ENCODE data around the gene AFF3.
"Not testable (repeated sequence)": the region's sequence is repeated elsewhere in the genome, so short reads cannot be mapped to it uniquely, and the experiment has no call there.

Gene AFF3, protein sequence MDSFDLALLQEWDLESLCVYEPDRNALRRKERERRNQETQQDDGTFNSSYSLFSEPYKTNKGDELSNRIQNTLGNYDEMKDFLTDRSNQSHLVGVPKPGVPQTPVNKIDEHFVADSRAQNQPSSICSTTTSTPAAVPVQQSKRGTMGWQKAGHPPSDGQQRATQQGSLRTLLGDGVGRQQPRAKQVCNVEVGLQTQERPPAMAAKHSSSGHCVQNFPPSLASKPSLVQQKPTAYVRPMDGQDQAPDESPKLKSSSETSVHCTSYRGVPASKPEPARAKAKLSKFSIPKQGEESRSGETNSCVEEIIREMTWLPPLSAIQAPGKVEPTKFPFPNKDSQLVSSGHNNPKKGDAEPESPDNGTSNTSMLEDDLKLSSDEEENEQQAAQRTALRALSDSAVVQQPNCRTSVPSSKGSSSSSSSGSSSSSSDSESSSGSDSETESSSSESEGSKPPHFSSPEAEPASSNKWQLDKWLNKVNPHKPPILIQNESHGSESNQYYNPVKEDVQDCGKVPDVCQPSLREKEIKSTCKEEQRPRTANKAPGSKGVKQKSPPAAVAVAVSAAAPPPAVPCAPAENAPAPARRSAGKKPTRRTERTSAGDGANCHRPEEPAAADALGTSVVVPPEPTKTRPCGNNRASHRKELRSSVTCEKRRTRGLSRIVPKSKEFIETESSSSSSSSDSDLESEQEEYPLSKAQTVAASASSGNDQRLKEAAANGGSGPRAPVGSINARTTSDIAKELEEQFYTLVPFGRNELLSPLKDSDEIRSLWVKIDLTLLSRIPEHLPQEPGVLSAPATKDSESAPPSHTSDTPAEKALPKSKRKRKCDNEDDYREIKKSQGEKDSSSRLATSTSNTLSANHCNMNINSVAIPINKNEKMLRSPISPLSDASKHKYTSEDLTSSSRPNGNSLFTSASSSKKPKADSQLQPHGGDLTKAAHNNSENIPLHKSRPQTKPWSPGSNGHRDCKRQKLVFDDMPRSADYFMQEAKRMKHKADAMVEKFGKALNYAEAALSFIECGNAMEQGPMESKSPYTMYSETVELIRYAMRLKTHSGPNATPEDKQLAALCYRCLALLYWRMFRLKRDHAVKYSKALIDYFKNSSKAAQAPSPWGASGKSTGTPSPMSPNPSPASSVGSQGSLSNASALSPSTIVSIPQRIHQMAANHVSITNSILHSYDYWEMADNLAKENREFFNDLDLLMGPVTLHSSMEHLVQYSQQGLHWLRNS (N-terminal part only)

DNA sequence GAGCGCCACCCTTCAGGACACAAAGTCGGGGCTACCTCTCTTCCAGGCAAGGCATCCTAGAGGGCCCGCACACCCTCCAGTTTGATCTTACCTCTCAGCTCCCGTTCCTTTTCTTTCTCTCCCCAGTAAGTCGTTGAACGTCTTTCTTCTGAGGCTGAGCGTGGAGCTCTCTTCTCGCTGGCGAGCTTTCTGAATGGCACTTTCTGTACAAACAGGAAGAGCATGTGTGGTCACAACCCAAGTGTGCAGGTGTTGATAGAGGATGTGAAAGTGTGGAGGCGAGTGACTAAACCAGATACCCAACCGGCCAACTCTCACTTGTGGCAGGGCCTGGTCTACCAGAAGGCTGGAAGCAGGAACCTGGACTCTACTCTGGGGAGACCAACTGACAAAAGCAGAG lies at the start of gene AFF3:
Gene AFF3 (minus strand): TSS at position 198 of the 400 bp plus-strand sequence. CDS start 38,136 bp downstream, outside the sequence.
- DNase-seq: peak in 1 of 56 donors; percentile 17

DNA sequence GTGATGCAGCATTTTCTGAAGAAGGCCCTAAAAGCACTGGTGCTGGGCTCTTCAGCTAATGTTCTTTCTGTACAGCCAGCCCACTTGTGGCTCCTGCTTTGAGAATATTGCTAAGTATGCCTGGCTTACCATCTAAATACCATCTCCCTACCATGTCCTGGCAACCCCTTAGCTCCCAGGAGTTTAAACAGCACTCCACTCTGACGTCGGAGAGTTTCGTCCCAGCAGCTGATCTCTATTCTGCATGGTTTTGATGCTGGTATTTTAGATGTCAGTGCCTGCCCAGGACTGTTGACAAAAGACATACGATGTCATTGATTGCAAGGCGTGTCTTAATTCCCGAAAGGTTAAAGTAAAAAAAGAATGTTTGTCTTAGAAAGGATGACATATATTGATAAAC lies 47.0 kb upstream of the AFF3 start:
- no peak for DNase-seq

DNA sequence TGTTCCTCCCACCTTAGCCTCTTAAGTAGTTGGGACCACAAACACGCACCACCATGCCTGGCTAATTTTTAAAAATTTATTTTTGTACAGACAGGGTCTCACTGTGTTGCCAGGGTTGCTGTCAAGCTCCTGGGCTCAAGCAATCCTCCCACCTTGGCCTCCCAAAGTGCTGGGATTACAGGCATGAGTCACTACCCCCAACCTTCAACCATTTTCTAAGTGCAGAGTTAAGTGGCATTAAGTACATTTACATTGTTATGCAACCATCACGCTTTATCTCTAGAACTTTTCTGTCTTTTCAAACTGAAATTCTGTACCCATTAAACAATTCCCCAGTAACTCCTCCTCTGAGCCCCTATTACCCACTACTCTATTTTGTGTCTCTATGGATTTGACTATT lies 45.9 kb upstream of the AFF3 start:
- no peak for DNase-seq

DNA sequence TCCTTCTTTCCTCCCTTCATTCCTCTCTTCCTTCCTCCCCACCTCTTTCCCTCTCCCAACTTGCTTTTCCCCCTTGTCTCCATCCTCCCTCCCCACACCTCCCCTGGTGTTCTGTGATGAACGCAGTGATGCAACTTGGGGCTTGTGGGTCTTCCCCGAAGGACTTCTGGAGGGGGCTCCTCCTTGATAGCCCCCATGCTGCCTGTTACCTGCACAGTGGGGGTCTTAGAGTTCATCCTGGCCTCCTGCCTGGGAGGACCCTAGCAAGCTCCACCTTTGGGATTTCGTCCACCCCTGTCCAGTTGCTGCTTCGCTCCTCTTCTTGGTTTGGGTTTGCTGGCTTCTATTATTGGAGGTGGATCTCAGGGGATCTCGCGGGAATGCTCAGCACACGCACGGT lies 43.7 kb upstream of the AFF3 start:
- DNase-seq: no peak

DNA sequence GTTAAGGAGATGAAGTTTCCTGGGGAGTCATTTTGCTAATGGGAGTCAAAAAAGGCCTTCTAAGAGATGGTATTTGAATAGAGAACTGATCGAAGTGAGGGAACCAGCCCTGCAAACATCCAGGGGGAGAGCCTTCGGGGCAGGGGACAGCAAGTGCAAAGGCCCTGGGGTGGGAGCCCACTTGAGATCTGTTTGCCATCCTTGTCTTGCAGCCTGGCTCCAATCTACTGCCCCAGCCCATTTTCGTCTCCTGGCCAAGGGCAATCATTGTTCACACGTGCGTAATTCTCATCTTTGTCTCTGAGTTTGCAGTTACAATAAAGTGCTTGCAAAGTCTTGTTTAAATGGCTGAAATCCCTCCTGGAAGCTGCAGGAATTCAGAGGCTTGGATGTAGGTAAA lies 43.1 kb upstream of the AFF3 start:
- DNase-seq: no peak

DNA sequence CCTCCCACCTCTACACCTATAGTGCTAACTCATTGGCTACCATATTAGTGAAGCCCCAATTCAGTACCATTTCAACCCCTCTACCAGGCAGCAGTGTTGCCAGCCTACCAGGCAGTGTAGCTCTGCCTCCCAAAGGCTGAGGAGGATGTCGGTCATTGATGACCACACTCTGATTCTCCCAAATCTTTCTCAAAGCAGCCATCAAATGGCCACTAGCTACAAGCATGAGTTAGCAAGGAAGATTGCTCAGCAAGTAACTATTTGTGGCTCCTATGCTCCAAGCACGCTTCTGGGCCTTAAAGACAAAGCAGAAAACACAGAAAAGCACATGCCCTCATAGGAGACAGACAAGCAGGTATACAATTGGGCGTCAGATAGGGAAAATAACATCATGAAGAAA lies 42.7 kb upstream of the AFF3 start:
- no peak for DNase-seq

DNA sequence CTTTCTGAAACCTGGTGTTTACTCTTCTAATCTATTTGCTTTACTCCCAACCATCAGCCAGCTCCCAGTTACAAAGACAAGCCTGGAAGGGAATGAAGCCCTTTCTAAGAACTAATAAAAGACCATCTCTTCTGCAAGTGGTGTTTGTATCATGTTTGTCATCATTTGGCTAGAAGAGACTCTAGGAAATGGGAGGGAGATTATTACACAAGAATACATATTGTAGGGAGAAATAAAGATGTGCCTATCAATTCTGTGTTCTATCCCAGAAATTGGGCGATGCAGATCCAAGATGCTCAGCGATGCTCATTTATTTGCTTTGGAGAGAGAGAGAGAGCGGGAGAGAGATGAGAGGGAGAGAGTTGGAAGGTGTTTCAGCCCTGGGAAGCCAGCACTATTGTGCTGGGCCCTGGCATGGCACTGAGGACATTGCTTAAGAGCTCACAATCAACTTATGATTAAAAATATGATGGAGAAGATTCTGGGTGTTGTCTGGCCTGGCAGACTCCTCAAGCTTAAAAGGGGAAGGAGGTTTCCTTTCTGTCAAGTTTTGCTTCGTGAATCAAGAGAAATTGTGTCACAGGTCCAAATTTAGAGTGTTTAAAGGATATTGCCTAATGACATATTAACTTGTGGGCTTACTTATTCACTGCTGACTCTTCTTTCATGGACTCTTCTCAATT lies 41.8 kb upstream of the AFF3 start:
- no peak for DNase-seq

DNA sequence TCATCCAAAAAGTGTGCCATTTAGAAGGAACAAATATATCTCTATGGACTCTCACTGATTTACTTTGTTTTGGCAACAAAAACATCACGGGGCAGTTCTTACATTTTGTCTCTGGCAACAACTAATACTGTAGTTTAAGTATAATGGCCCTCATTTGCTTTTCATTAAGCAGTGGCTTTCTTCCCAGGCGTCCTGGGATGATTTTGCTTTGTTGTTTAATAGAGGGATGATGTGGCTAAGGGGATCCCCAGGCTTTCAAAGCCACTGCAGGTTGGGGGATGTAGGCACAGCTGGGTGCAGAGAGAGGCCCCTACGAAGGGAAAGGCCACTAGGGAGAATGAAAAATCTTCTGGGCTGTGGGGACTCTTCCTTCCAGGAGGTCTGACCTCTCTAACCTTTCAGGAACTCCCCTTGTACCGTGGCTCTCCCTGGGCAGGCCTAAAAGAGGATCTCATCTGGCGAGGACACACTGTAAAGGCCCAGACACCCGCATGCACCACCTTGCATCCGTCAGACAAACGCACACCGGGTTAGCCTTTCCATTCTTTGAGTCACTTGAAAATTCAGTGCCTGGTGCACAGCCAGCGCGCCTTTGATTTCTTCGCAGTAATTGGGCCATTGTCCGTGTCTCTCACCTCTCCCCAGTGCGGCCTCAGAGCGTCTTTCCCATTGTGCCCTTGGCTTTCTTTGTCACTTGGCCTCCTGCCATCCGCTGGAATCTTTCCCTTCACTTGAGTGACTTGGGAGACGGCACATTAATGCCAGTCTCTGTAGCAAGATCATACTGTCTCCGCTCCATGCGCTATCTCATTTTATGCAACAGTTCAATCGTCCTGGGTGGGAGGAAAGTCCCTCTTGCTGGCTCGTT lies 40.3 kb upstream of the AFF3 start:
- peak in 3 of 56 donors; percentile 0 to 35 (median 9) for DNase-seq

DNA sequence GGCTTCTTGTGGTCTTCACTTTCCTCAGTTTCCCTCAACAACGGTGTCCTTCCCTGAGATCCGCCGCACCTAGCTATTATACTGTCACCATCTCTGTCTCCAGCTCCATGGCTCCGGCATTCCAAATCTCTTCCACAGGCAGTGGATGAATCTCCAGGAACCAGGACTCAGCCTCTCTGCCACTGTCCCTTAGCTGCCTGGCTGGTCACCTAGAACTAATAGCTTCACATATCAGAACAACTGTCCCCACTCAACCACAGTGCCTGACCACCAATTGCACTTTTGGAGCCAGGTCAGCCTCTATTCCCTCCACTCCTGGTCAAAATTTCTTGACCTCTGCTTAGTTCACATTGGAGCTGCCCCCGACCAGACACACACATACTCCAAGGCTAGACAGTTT lies 38.1 kb upstream of the AFF3 start:
- no peak for DNase-seq

DNA sequence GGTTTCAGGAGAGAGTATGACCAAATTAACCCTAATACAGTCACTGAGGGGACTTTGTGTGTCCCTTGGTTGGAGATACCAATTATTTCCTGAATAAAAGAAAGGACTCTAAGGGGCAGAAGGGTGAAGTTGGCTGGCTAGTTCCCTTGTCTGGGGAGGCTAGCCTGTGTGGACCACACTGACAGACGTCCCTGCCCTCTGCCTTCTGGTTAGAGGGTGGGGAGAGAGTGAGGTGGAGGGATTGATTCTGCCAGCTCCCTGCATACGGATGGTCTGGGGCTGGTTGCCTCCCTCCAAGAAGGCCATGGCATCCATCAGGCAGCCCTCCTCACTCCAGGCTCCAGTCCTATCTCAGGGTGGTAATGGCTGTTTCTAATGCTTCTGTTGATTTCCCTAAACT lies 37.4 kb upstream of the AFF3 start:
- DNase-seq: no peak

DNA sequence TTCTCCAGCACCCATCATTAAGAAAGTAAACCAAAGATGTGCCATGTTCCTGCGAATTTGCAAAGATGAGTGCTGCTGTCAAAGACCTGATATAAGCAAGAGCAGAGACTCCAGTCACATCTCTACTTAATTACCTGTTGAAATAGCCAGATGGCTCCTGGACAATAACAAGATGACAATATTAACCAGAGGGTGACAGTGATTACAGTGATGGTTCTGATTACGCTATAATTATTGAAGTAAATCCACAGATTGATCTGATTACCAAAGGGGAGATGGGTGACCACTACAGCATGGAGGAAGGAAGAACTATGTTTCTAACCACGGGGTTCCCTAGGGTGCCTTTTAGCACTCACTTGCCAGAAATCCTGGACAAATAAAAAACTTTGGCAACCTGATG lies 36.5 kb upstream of the AFF3 start:
- DNase-seq: no peak

DNA sequence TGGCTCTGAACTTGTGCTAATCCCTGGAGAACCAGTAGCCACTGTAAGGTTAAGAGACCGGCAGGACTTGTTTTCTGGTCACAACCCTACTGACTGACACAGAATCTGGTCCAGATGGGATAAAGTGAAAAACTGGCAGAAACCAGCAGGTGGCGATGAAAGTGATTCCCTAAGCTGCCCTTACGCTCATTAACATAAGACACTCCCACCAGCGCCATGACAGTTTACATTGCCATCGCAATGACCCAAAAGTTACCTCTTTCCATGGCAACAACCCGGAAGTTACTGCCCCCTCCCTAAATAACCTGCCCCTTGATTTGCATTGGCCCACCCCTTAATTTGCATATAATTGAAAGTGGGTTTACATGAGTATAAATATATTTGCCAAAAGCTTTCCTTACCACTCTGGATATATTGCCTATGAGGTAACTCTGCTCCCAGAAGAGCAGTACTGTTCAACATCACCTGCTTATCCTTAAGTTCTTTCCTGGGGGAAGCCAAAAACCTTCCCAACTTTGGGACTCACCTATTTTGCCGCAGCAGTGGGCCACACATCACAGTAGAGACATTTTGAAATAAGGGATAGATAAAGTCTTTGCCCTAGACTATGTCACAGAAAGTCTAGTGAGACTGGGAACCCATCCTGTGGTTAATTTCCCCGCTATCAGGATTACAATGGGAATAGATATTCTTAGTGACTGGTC lies 35.8 kb upstream of the AFF3 start:
- no peak for DNase-seq

DNA sequence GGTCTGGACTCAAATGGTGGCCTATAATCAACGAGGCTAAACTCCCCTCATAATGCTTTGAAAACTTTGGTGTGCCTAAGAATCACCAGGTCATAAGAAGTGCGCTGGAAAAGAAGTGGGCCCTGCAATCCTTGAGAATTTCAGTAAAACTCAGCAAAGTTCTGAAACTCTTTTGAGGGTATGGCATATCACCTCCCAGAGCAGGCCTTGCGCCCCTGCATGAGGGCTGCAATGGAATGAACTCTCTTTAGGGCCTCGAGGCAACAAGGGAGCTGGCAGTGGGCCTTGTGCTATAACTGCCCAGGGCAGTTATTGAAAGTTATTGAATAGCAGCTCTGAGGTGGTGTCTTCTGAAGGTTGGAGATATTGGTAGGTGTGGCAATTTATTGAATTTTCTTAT lies 34.5 kb upstream of the AFF3 start:
- no peak for DNase-seq

DNA sequence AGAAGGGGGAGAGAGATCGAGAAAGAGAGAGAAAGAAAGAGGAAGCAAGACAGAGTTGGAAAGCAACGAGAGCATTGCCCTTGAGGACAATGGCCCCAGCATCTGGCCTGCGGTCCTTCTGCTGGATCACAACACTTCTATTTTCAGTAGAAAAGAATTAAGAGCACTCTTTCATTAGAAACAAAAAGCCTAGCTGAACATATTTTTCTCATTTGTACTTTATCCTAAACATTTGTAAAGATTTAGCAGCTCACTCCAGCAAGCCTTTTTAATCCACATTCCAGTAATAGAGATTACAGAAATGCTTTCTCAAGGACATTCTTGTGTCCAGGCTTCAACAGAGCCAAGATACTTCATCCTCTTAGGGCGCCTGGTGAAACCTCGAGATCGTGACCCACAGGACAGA lies 31.6 kb upstream of the AFF3 start:
- no peak for DNase-seq

DNA sequence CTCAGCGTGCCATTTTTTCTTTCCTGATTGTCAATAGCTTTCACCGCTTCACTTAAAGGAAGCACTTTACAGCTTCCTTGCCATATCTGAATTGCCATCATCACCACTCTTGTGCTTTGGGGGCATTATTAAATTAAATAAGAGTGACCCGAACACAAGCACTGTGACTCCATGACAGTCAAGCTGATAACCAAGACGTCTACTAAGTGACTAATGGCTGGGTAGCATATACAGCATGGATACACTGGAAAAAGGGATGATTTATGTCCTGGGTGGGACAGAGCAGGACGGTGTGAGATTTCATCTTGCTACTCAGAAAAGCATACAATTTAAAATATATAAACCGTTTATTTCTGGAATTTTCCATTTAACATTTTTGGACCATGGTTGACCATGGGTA lies 24.3 kb upstream of the AFF3 start:
- DNase-seq: no peak

DNA sequence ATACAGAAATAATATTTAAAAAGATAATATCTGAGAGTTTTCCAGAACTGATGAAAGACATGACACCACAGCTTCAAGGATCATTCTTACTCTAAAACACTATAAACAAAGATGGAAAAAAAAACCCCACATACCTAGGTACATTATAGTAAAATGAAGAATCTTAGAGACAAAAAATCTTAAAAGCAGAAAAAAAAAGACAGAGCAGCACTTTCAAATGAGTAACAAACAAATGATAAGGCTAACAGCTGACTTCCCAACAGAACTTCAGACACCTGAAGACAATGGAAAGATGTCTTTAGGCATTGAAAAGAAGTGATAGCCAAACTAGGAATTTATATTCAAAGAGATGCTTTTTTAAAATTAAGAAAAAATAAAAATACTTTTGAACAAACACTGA lies 21.2 kb upstream of the AFF3 start:
- no peak for DNase-seq

DNA sequence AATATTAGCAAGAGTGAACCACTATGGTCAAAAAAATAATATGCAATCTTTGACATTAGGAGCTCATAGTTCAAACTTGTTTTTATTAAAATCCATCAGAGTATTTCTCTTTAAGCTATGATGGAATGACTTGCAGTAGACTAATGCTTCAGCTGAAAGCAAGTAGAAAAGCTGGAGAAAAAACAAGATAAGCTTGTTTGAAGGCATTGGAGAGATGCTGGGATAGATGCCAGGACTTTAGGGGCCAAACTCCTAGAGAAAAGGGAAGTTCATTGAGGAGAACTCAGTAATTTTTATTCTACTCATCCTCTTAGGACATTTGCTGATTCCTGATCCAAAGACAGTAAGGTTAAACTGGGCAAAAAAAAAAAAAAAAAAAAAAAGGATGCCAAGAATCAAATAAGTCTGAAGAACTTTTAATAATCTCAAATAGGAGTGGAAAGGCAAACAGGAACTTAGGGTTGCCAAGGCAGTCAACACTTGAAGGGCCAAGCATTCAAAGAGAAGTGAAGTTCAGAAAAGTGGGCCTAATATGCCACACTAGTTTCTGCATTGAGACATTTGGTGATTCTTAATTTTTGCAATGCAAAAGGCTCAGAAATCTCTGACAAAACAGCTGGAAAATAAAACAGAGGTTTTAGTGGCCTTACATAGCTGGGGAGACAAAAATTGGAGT lies 19.7 kb upstream of the AFF3 start:
- peak in 1 of 56 donors; percentile 12 for DNase-seq

DNA sequence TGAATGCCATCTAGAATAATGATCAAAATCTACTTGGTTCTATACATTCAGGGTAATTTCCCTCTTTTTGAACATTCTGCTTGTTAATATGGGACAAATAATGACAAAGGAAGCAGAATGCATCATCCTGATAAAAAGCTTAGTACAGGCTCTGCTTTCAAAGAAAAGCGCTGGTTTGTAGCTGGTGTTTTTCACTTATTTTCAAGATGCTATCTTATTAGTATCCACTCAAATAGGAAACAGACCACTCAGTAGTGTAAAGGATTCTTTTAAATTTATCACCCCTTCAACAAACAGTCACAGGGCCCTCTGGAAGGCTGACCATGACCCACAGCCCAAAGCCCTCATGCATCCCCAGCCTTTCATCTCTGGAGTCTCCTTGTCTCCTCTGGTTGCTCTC lies 18.0 kb upstream of the AFF3 start:
- no peak for DNase-seq

DNA sequence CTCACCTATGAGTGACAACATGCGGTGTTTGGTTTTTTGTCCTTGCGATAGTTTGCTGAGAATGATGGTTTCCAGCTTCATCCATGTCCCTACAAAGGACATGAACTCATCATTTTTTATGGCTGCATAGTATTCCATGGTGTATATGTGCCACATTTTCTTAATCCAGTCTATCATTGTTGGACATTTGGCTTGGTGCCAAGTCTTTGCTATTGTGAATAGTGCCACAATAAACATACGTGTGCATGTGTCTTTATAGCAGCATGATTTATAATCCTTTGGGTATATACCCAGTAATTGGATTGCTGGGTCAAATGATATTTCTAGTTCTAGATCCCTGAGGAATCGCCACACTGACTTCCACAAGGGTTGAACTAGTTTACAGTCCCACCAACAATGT lies 9.4 kb upstream of the AFF3 start:
- DNase-seq: not testable (repeated sequence)
